Naive thymus-derived CD4-positive, alpha-beta T cell (primary cell): Measurements from ENCODE around the gene PDE3A. TPM values are rescaled to one million over a fixed set of nuclear protein-coding genes. Genes with fewer than 3 reads are reported as not detected.

Experiments used
- ATAC-seq: fragments of 150-1000 bp; cut with Tn5 transposase; 2 replicates; pipeline ENCODE4 v1.10.0; 2021; ENCODE audit warnings: mild to moderate bottlenecking, moderate library complexity
- CTCF ChIA-PET: fragments of 350-600 bp; sonication (Branson Sonifier 250); formaldehyde crosslinking; loops from one replicate; lab custom pipeline; 2021; ENCODE audit warnings: antibody characterized with exemption; lab: Charles Lee
- POLR2A ChIA-PET: fragments of 350-600 bp; sonication (Branson Sonifier 250); formaldehyde crosslinking; loops from one replicate; lab custom pipeline; 2021; ENCODE audit warnings: antibody characterized with exemption, inconsistent platforms; lab: Charles Lee
- DNase-seq, 9 donors: peaks; one replicate each; pipeline versions ENCODE4 v3.0.0 to v3.0.0-alpha.2; 2020 to 2022; ENCODE audit warnings: mixed read lengths in 1 of 9
- H3K27ac ChIP-seq: one replicate; pipeline ENCODE4 v1.7.0; 2013; ENCODE audit warnings: mild to moderate bottlenecking, low read depth, low read length, moderate library complexity
- H3K27me3 ChIP-seq, 2 donors: one replicate each; pipeline ENCODE4 v1.7.0; 2013; ENCODE audit warnings: low read length in 2 of 2, mild to moderate bottlenecking in 2 of 2, moderate library complexity in 2 of 2; ENCODE audit not compliant: control insufficient read depth in 2 of 2, insufficient read depth in 2 of 2
- H3K36me3 ChIP-seq, 3 experiments: 1 replicate in 2 of 3; 2 replicates in 1 of 3; pipeline ENCODE4 v1.7.0; 2013; ENCODE audit warnings: low read length in 3 of 3, mild to moderate bottlenecking in 3 of 3, moderate library complexity in 1 of 3; ENCODE audit not compliant: insufficient read depth in 3 of 3, control insufficient read depth in 2 of 3
- H3K4me1 ChIP-seq, 2 donors: one replicate each; pipeline ENCODE4 v1.7.0; 2013; ENCODE audit warnings: low read length in 2 of 2, mild to moderate bottlenecking in 2 of 2, moderate library complexity in 1 of 2; ENCODE audit not compliant: control insufficient read depth in 2 of 2, insufficient read depth in 2 of 2
- H3K4me3 ChIP-seq: 2 replicates; pipeline ENCODE4 v1.7.0; 2013; ENCODE audit warnings: mild to moderate bottlenecking, low read length
- H3K9me3 ChIP-seq, 3 experiments: 1 replicate in 2 of 3; 2 replicates in 1 of 3; pipeline ENCODE4 v1.7.0; 2013; ENCODE audit warnings: low read length in 3 of 3; ENCODE audit not compliant: control insufficient read depth in 2 of 3
- H3K27ac Mint-ChIP-seq, 9 donors: one replicate each; pipeline ENCODE4 v1.8.0; 2020 to 2022; ENCODE audit warnings: mixed read lengths in 9 of 9, mild to moderate bottlenecking in 8 of 9, moderate library complexity in 5 of 9, inconsistent platforms in 2 of 9
- H3K27me3 Mint-ChIP-seq, 5 donors: one replicate each; pipeline ENCODE4 v1.8.0; 2021 to 2022; ENCODE audit warnings: mixed read lengths in 5 of 5, mild to moderate bottlenecking in 1 of 5
- H3K36me3 Mint-ChIP-seq, 5 donors: one replicate each; pipeline ENCODE4 v1.8.0; 2020 to 2022; ENCODE audit warnings: mixed read lengths in 5 of 5, mild to moderate bottlenecking in 3 of 5, inconsistent platforms in 1 of 5
- H3K4me1 Mint-ChIP-seq, 7 donors: one replicate each; pipeline ENCODE4 v1.8.0; 2020 to 2022; ENCODE audit warnings: mixed read lengths in 7 of 7, mild to moderate bottlenecking in 3 of 7, inconsistent platforms in 1 of 7
- H3K4me3 Mint-ChIP-seq, 10 donors: one replicate each; pipeline ENCODE4 v1.8.0; 2020 to 2022; ENCODE audit warnings: mild to moderate bottlenecking in 10 of 10, mixed read lengths in 10 of 10, moderate library complexity in 6 of 10, inconsistent platforms in 2 of 10
- H3K9me3 Mint-ChIP-seq, 11 donors: one replicate each; pipeline ENCODE4 v1.8.0; 2020 to 2022; ENCODE audit warnings: mixed read lengths in 11 of 11, mild to moderate bottlenecking in 4 of 11, inconsistent platforms in 1 of 11, moderate library complexity in 1 of 11
- intact Hi-C, 2 donors: fragments of 100-400 bp; cut with micrococcal nuclease; formaldehyde crosslinking; loops; one replicate each; pipeline ENCODE4 v1.15.1; 2023
- polyA plus RNA-seq, 2 donors: library from polyadenylated mRNA; unstranded; fragments of 300-500 nt; fragmentation: Illumina TruSeq; gene quantifications; one replicate each; pipeline ENCODE4 v1.2.3, GENCODE V29; 2021
- total RNA-seq, 6 experiments: library from RNA in 5 of 6; stranded (reverse) in 5 of 6; gene quantifications; 1 replicate in 5 of 6; 2 replicates in 1 of 6; pipeline ENCODE4 v1.2.3 and lab custom pipeline; 2021 to 2026

The PDE3A gene
- total and polyA plus RNA-seq, 7 experiments from 2014 or later: 0.42 TPM; not detected in 6

DNA sequence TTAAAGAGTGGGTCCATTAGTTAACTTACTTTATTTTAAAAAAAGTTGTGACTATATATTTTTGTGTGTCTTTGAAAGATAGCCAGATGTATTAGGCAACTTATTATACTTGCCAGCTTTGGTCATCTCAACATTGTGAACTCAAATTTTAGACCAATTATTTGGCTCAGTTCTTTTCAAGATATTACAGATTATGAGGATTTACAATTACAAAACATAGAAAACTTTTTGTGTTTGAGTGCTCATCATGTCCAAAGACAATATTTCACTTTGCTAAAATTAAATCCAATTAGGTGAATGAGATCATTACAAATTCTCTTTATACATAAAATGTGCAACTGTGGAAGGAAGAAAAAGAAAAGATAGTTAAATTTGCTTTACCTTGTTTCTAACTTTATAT is 18.3 kb upstream of the PDE3A start:
- H3K9me3 Mint-ChIP-seq: peaks cover 0 to 5% (median 1%) of the 10 kb centered on the region in 11 donors
- Histone ChIP-seq H3K9me3 (no peaks in the 10 kb centered on the region), H3K4me1 (no peaks in the 10 kb centered on the region), H3K4me3 (no peak overlapping the region), H3K27me3 (no peaks in the 10 kb centered on the region), H3K36me3 (no peaks in the 10 kb centered on the region), H3K27ac (no peak overlapping the region)
- ChIA-PET POLR2A (no interaction called here), CTCF (no interaction called here)
- no peak overlapping the region for H3K27ac Mint-ChIP-seq
- no peak overlapping the region for H3K4me3 Mint-ChIP-seq
- H3K36me3 Mint-ChIP-seq: no peaks in the 10 kb centered on the region
- intact Hi-C loops: no loop called here
- H3K27me3 Mint-ChIP-seq: no peaks in the 10 kb centered on the region
- DNase-seq: no peak
- no peaks in the 10 kb centered on the region for H3K4me1 Mint-ChIP-seq
- no peak for ATAC-seq

DNA sequence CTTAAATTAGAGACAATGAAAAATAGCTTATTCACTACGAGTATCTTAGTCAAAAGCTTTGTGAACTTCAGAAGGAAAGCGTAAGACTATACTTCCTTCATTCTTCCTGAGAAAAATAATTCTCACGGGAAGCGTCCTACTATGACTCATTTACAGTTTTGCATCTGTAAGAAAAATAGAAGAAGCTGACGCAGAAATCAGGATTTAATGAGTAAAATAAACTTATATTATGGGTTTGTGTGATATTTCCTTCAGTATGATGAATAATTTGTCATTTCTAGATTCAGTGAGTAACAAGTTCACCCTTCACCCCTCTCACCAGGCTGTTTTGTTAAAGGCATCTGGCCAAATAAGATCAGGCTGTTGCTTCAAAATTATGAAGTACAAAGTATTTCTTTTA is 17.8 kb upstream of the PDE3A start:
- no peak overlapping the region for H3K27ac ChIP-seq
- CTCF ChIA-PET: no interaction called here
- POLR2A ChIA-PET: no interaction called here
- no peaks in the 10 kb centered on the region for H3K27me3 ChIP-seq
- no peak for ATAC-seq
- Mint-ChIP-seq H3K4me3 (no peak overlapping the region), H3K27ac (no peak overlapping the region), H3K9me3 (peaks cover 0 to 3% (median under 1%) of the 10 kb centered on the region in 11 donors), H3K4me1 (no peaks in the 10 kb centered on the region), H3K36me3 (no peaks in the 10 kb centered on the region), H3K27me3 (no peaks in the 10 kb centered on the region)
- intact Hi-C loops: no loop called here
- no peak overlapping the region for H3K4me3 ChIP-seq
- no peaks in the 10 kb centered on the region for H3K4me1 ChIP-seq
- no peak for DNase-seq
- H3K36me3 ChIP-seq: no peaks in the 10 kb centered on the region
- H3K9me3 ChIP-seq: no peaks in the 10 kb centered on the region

DNA sequence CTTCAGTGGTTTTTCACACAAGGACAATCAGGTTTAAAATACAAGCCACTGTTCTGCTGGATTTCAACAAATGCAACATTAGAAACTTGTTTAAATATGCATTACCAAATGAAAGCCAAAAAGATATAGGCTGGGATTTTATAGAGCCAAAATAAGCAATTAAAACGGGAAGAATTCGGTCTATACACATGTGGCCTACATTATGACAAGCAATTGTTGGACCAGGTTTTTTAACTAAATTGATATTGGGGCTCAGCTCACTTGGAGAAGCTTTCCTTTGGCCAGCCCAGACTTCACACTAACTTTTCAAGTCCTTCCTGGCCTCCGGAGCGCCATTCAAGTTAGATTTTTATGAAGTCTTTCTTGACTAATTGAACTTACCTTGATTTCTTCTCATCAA is 16.9 kb upstream of the PDE3A start:
- Mint-ChIP-seq H3K9me3 (peaks cover 0 to 3% (median 0%) of the 10 kb centered on the region in 11 donors), H3K4me3 (no peak overlapping the region), H3K27me3 (no peaks in the 10 kb centered on the region), H3K4me1 (no peaks in the 10 kb centered on the region), H3K36me3 (no peaks in the 10 kb centered on the region), H3K27ac (no peak overlapping the region)
- Histone ChIP-seq H3K9me3 (no peaks in the 10 kb centered on the region), H3K27ac (no peak overlapping the region), H3K36me3 (no peaks in the 10 kb centered on the region), H3K4me3 (no peak overlapping the region), H3K27me3 (no peaks in the 10 kb centered on the region), H3K4me1 (no peaks in the 10 kb centered on the region)
- intact Hi-C loops: no loop called here
- DNase-seq: no peak
- ATAC-seq: no peak
- CTCF ChIA-PET: no interaction called here
- POLR2A ChIA-PET: no interaction called here

DNA sequence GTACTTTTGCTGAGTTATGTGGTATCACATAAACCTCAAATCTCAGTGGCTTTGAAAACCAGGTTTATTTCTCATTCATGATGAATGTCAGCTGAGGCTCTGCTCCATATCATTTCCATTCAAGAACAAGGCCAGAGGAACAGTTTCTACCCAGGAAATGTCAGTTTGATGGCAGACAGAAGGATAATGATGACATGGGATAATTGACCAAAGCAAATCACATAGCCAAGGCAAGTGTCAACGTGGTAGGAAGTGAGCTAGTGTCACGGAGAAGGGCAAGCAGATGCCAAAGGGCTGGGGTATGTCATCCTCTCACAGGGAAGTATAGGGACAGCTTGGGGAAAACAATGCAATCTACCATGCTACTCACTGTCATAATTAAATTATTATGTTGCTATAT is 12.3 kb upstream of the PDE3A start:
- Histone ChIP-seq H3K9me3 (no peaks in the 10 kb centered on the region), H3K4me1 (no peaks in the 10 kb centered on the region), H3K27ac (no peak overlapping the region), H3K27me3 (no peaks in the 10 kb centered on the region), H3K36me3 (no peaks in the 10 kb centered on the region), H3K4me3 (no peak overlapping the region)
- H3K4me3 Mint-ChIP-seq: no peak overlapping the region
- ATAC-seq: no peak
- H3K4me1 Mint-ChIP-seq: no peaks in the 10 kb centered on the region
- H3K36me3 Mint-ChIP-seq: no peaks in the 10 kb centered on the region
- peaks cover 0 to 3% (median 0%) of the 10 kb centered on the region in 11 donors for H3K9me3 Mint-ChIP-seq
- no peaks in the 10 kb centered on the region for H3K27me3 Mint-ChIP-seq
- intact Hi-C loops: no loop called here
- ChIA-PET CTCF (no interaction called here), POLR2A (no interaction called here)
- DNase-seq: no peak
- no peak overlapping the region for H3K27ac Mint-ChIP-seq

DNA sequence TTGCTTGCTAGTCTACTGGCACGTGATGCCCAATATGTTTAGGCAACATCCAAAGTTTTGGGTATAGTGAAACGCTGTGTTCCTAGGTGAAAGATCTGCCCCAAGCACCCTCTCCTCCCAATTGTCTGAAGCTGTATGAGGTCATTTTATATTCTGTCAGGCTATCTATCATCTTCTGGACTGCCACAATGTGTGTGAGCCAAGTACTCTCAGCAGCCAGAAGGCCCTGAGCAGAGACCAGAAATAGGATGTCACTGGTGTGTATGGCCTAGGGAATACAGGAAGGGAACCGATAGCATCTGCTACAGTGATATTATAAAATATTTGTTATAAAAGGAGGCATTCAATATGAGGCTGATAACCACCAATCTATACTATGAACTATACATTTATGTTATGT is 7.9 kb upstream of the PDE3A start:
- no peaks in the 10 kb centered on the region for H3K36me3 ChIP-seq
- Mint-ChIP-seq H3K27ac (no peak overlapping the region), H3K4me1 (no peaks in the 10 kb centered on the region), H3K27me3 (peaks cover 0 to 3% (median 0%) of the 10 kb centered on the region in 5 donors), H3K9me3 (no peaks in the 10 kb centered on the region), H3K4me3 (no peak overlapping the region), H3K36me3 (no peaks in the 10 kb centered on the region)
- H3K27me3 ChIP-seq: no peaks in the 10 kb centered on the region
- ChIA-PET CTCF (no interaction called here), POLR2A (no interaction called here)
- H3K4me1 ChIP-seq: no peaks in the 10 kb centered on the region
- ATAC-seq: no peak
- intact Hi-C loops: no loop called here
- H3K4me3 ChIP-seq: no peak overlapping the region
- H3K9me3 ChIP-seq: no peaks in the 10 kb centered on the region
- no peak for DNase-seq
- H3K27ac ChIP-seq: no peak overlapping the region

DNA sequence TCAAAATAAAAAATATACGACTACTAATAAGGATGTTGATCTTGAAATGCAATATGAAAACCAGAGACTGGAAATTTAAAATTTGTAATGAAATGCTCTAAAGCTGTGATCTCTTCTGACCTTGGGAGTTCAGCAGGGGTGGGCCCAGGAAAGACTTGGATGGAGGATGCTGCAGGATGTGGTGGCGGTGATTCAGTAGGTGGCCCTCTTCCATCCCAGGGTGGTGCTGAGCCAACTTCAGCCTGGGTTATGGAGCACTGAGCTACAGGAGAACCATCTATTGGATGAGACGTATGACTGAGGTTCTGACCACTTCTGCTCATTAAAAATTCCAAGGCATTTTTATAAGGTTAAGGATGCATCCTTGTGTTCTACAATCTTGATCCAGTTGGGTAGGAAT is 6.9 kb upstream of the PDE3A start:
- CTCF ChIA-PET: no interaction called here

DNA sequence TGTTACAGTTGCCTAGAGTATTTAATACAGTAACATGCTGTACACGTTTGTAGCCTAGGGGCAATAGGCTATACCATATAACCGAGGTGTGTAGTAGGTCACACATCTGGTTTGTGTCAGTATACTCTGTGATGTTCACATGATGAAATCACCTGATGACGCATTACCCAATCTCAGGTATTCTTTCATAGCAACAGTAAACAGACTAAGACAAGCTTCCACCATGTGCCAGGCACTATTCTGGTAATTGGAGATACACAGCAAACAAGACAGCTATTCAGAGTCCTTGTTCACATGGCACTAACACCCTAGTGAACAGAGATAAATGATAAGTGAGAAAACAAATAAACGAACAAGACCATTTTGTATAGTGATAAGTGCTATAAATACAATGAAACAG is 3.8 kb upstream of the PDE3A start:
- intact Hi-C loops: no loop called here
- POLR2A ChIA-PET: no interaction called here
- Mint-ChIP-seq H3K27ac (no peak overlapping the region), H3K4me1 (peaks cover 0 to 10% (median 7%) of the 10 kb centered on the region in 7 donors), H3K9me3 (no peaks in the 10 kb centered on the region), H3K4me3 (no peak overlapping the region), H3K36me3 (no peaks in the 10 kb centered on the region), H3K27me3 (peaks cover 20 to 33% (median 26%) of the 10 kb centered on the region in 5 donors)
- Histone ChIP-seq H3K36me3 (no peaks in the 10 kb centered on the region), H3K4me1 (no peaks in the 10 kb centered on the region), H3K4me3 (no peak overlapping the region), H3K9me3 (no peaks in the 10 kb centered on the region), H3K27me3 (no peaks in the 10 kb centered on the region), H3K27ac (no peak overlapping the region)
- DNase-seq: no peak
- no peak for ATAC-seq
- CTCF ChIA-PET: interaction anchor here (0.5 kb wide), 1 partner anchor 11 kb away, joined by 3 read pairs; no protein-coding TSS in a partner anchor

More for the DNA sequence above, 6.9 kb upstream of the PDE3A start:
- Mint-ChIP-seq H3K4me1 (no peaks in the 10 kb centered on the region), H3K4me3 (no peak overlapping the region), H3K9me3 (no peaks in the 10 kb centered on the region), H3K27me3 (peaks cover 0 to 12% (median 3%) of the 10 kb centered on the region in 5 donors), H3K36me3 (no peaks in the 10 kb centered on the region), H3K27ac (no peak overlapping the region)
- POLR2A ChIA-PET: no interaction called here
- DNase-seq (no peak), ATAC-seq (no peak)
- Histone ChIP-seq H3K4me1 (no peaks in the 10 kb centered on the region), H3K27ac (no peak overlapping the region), H3K27me3 (no peaks in the 10 kb centered on the region), H3K4me3 (no peak overlapping the region), H3K9me3 (no peaks in the 10 kb centered on the region), H3K36me3 (no peaks in the 10 kb centered on the region)
- intact Hi-C loops: no loop called here
